HG03196 (cell line): Measurements from ENCODE around the gene CD6.
"Not testable (repeated sequence)": the region's sequence is repeated elsewhere in the genome, so short reads cannot be mapped to it uniquely, and the experiment has no call there.

Experiments used
- ATAC-seq: cut with Tn5 transposase; IDR thresholded peaks from one replicate; pipeline ENCODE4 v1.9.1; 2021; ENCODE audit not compliant: unreplicated experiment

CD6 gene

GRCh38 chr11:60951904-60952741 is 19.4 kb upstream of the CD6 start, which contains the start of gene SLC15A3:
Gene SLC15A3 (minus strand): TSS chr11:60952176. CDS start chr11:60951551, 625 bp downstream.
- ATAC-seq = peak; percentile 69

GRCh38 chr11:60952742-60953170 is 18.7 kb upstream of the CD6 start:
- no peak for ATAC-seq

GRCh38 chr11:60953781-60954180 is 17.7 kb upstream of the CD6 start:
- ATAC-seq = no peak

GRCh38 chr11:60954421-60954820 is 17.1 kb upstream of the CD6 start:
- no peak for ATAC-seq

- no peak for ATAC-seq
Measured at GRCh38 chr11:60955571-60955970, 15.9 kb upstream of the CD6 start.

- ATAC-seq = no peak
Measured at GRCh38 chr11:60957188-60957587, 14.3 kb upstream of the CD6 start.

- no peak for ATAC-seq
Measured at GRCh38 chr11:60959431-60959830, 12.0 kb upstream of the CD6 start.

- no peak for ATAC-seq
Measured at GRCh38 chr11:60960405-60960804, 11.1 kb upstream of the CD6 start.

- no peak for ATAC-seq
Measured at GRCh38 chr11:60964801-60965200, 6.7 kb upstream of the CD6 start.

- no peak for ATAC-seq
Measured at GRCh38 chr11:60966890-60967289, 4.6 kb upstream of the CD6 start.

GRCh38 chr11:60968223-60968622 is 3.3 kb upstream of the CD6 start:
- no peak for ATAC-seq

- no peak for ATAC-seq
Measured at GRCh38 chr11:60970369-60970774, 1.1 kb upstream of the CD6 start.

GRCh38 chr11:60970890-60971289 is 590 bp upstream of the CD6 start:
- no peak for ATAC-seq

- ATAC-seq = no peak
Measured at GRCh38 chr11:60972182-60973030, 926 bp downstream of the CD6 start.

GRCh38 chr11:60973699-60974098 is 2.2 kb downstream of the CD6 start:
- no peak for ATAC-seq

GRCh38 chr11:60974316-60974715 is 2.8 kb downstream of the CD6 start:
- not testable (repeated sequence) for ATAC-seq

GRCh38 chr11:60974726-60975125 is 3.2 kb downstream of the CD6 start:
- ATAC-seq = no peak

GRCh38 chr11:60977224-60977623 is 5.7 kb downstream of the CD6 start:
- ATAC-seq = no peak

GRCh38 chr11:60977836-60978235 is 6.4 kb downstream of the CD6 start:
- ATAC-seq = no peak

GRCh38 chr11:60978546-60979380 is 7.3 kb downstream of the CD6 start:
- no peak for ATAC-seq

- ATAC-seq = no peak
Measured at GRCh38 chr11:60981515-60981914, 10.0 kb downstream of the CD6 start.
